ENCODE data around the gene ZNF682. TPM values are rescaled to one million over a fixed set of nuclear protein-coding genes. Genes with fewer than 3 reads are reported as not detected.
"Not testable (repeated sequence)": the region's sequence is repeated elsewhere in the genome, so short reads cannot be mapped to it uniquely, and the experiment has no call there.

Gene ZNF682
- total RNA-seq, 1 experiment from 2014 or later, result not detected

- H2AFZ ChIP-seq (ENCODE audit: low read depth, low read length, poor library complexity, severe bottlenecking); H3K79me2 ChIP-seq (ENCODE audit: insufficient read depth, low read length); H3K4me3 ChIP-seq (replicated peaks in 1 of 2; ENCODE audit: low read depth in 1 of 2, low read length in 2 of 2); intact Hi-C loops (cut with micrococcal nuclease); ATAC-seq; BruUV-seq (replicated peaks); RAD21 ChIA-PET (ENCODE audit: low non-redundant PET in 1 of 2, low total read pairs in 2 of 2, uncharacterized antibody in 2 of 2, unreplicated experiment in 2 of 2); CTCF ChIA-PET; H3K27ac ChIP-seq (ENCODE audit: low read depth, low read length); DNase-seq (ENCODE audit: low read depth, low spot score); H3K4me1 ChIP-seq (ENCODE audit: control insufficient read depth in 1 of 2, insufficient read depth in 2 of 2, low read length in 2 of 2); H3K9ac ChIP-seq (ENCODE audit: low read length); H3K27me3 ChIP-seq (ENCODE audit: insufficient read depth, low read length); H3K4me2 ChIP-seq (ENCODE audit: low read length); H4K20me1 ChIP-seq (ENCODE audit: insufficient read depth); H3K36me3 ChIP-seq (ENCODE audit: control insufficient read depth in 1 of 2, insufficient read depth in 2 of 2, low read length in 2 of 2); H3K9me3 ChIP-seq (ENCODE audit: control insufficient read depth in 1 of 2, insufficient read depth in 1 of 2, low read depth in 1 of 2, low read length in 2 of 2); H3K9me2 ChIP-seq (ENCODE audit: insufficient read depth); POLR2A ChIA-PET: not testable (repeated sequence)
These were observed 73.2 kb downstream of the ZNF682 start for GRCh38 chr19:19966126-19966525.

- H3K9me2 ChIP-seq (ENCODE audit: insufficient read depth), result no peaks in the 10 kb centered on the region
- no peak overlapping the region for H3K4me2 ChIP-seq (ENCODE audit: low read length)
- intact Hi-C loops (cut with micrococcal nuclease), result no loop called here
- H3K27me3 ChIP-seq (ENCODE audit: insufficient read depth, low read length), result no peaks in the 10 kb centered on the region
- no TSS peak for BruUV-seq (replicated peaks)
- POLR2A ChIA-PET, result no interaction called here
- H3K9ac ChIP-seq (ENCODE audit: low read length), result no peak overlapping the region
- RAD21 ChIA-PET (ENCODE audit: low non-redundant PET in 1 of 2, low total read pairs in 2 of 2, uncharacterized antibody in 2 of 2, unreplicated experiment in 2 of 2), result no interaction called here
- no peak overlapping the region for H3K4me3 ChIP-seq (replicated peaks in 1 of 2; ENCODE audit: low read depth in 1 of 2, low read length in 2 of 2)
- TF ChIP-seq EZH2 (IDR thresholded peaks at IDR 0.05), result no peak
- TF ChIP-seq, protein P1, sequence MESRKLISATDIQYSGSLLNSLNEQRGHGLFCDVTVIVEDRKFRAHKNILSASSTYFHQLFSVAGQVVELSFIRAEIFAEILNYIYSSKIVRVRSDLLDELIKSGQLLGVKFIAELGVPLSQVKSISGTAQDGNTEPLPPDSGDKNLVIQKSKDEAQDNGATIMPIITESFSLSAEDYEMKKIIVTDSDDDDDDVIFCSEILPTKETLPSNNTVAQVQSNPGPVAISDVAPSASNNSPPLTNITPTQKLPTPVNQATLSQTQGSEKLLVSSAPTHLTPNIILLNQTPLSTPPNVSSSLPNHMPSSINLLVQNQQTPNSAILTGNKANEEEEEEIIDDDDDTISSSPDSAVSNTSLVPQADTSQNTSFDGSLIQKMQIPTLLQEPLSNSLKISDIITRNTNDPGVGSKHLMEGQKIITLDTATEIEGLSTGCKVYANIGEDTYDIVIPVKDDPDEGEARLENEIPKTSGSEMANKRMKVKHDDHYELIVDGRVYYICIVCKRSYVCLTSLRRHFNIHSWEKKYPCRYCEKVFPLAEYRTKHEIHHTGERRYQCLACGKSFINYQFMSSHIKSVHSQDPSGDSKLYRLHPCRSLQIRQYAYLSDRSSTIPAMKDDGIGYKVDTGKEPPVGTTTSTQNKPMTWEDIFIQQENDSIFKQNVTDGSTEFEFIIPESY (IDR thresholded peaks at IDR 0.05; ENCODE audit: extremely low read depth, insufficient replicate concordance, low read length), result no peak
- no peak for TF ChIP-seq SP1 (IDR thresholded peaks at IDR 0.05; ENCODE audit: low read depth)
- no peak for TF ChIP-seq YY1 (IDR thresholded peaks at IDR 0.05; ENCODE audit: extremely low read depth, insufficient replicate concordance, low read depth, low read length)
- no peak for TF ChIP-seq SIN3A (IDR thresholded peaks at IDR 0.05; ENCODE audit: low read depth)
- TF ChIP-seq, protein P2, sequence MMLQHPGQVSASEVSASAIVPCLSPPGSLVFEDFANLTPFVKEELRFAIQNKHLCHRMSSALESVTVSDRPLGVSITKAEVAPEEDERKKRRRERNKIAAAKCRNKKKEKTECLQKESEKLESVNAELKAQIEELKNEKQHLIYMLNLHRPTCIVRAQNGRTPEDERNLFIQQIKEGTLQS (IDR thresholded peaks at IDR 0.05), result no peak
- TF ChIP-seq CBX3 (IDR thresholded peaks at IDR 0.05; ENCODE audit: low read depth), result no peak
- no peak for TF ChIP-seq POLR2AphosphoS5 (IDR thresholded peaks at IDR 0.05; ENCODE audit: low read depth, low read length)
- TF ChIP-seq ZNF274 (IDR thresholded peaks at IDR 0.05; ENCODE audit: low read depth, low read length), result no peak
- TF ChIP-seq, protein P3, sequence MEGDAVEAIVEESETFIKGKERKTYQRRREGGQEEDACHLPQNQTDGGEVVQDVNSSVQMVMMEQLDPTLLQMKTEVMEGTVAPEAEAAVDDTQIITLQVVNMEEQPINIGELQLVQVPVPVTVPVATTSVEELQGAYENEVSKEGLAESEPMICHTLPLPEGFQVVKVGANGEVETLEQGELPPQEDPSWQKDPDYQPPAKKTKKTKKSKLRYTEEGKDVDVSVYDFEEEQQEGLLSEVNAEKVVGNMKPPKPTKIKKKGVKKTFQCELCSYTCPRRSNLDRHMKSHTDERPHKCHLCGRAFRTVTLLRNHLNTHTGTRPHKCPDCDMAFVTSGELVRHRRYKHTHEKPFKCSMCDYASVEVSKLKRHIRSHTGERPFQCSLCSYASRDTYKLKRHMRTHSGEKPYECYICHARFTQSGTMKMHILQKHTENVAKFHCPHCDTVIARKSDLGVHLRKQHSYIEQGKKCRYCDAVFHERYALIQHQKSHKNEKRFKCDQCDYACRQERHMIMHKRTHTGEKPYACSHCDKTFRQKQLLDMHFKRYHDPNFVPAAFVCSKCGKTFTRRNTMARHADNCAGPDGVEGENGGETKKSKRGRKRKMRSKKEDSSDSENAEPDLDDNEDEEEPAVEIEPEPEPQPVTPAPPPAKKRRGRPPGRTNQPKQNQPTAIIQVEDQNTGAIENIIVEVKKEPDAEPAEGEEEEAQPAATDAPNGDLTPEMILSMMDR (IDR thresholded peaks at IDR 0.05 in 2 of 3, conservative IDR thresholded peaks at IDR 0.05 in 1 of 3; ENCODE audit: borderline replicate concordance in 1 of 3, insufficient read depth in 1 of 3, low read depth in 2 of 3, low read length in 2 of 3), result no peak
- TF ChIP-seq JUND (IDR thresholded peaks at IDR 0.05), result no peak
- no peak for TF ChIP-seq POLR2A (IDR thresholded peaks at IDR 0.05; ENCODE audit: borderline replicate concordance, extremely low read depth, insufficient read depth, insufficient read length)
- TF ChIP-seq EGR1 (IDR thresholded peaks at IDR 0.05; ENCODE audit: low read depth), result no peak
- TF ChIP-seq ELF1 (IDR thresholded peaks at IDR 0.05; ENCODE audit: borderline replicate concordance, low read depth), result no peak
- CTCF ChIA-PET, result no interaction called here
- H3K4me1 ChIP-seq (ENCODE audit: control insufficient read depth in 1 of 2, insufficient read depth in 2 of 2, low read length in 2 of 2), result no peaks in the 10 kb centered on the region
- no peaks in the 10 kb centered on the region for H3K79me2 ChIP-seq (ENCODE audit: insufficient read depth, low read length)
- peaks cover 4% of the 10 kb centered on the region in 2 experiments; a peak in 2 of 4 replicates for H3K9me3 ChIP-seq (ENCODE audit: control insufficient read depth in 1 of 2, insufficient read depth in 1 of 2, low read depth in 1 of 2, low read length in 2 of 2)
- no peak for ATAC-seq
- no peak for DNase-seq (ENCODE audit: low read depth, low spot score)
- H3K36me3 ChIP-seq (ENCODE audit: control insufficient read depth in 1 of 2, insufficient read depth in 2 of 2, low read length in 2 of 2), result no peaks in the 10 kb centered on the region
- no peaks in the 10 kb centered on the region for H4K20me1 ChIP-seq (ENCODE audit: insufficient read depth)
- no peak overlapping the region for H3K27ac ChIP-seq (ENCODE audit: low read depth, low read length)
- H2AFZ ChIP-seq (ENCODE audit: low read depth, low read length, poor library complexity, severe bottlenecking), result no peak overlapping the region
These were observed 74.9 kb downstream of the ZNF682 start for GRCh38 chr19:19964416-19964815.
